T-helper 1 cell treated with Interleukin-12 subunit alpha and Interleukin-12 subunit beta and Interleukin-4 antibody, amounts not matched to agents 30 μg/mL and 1 μg/mL, for 36 hours (primary cell): Measurements from ENCODE around the gene DHX9.

Experiments used
- H3K27ac Mint-ChIP-seq: one replicate; pipeline ENCODE4 v1.8.0; 2021; ENCODE audit warnings: mild to moderate bottlenecking, mixed read lengths
- H3K27me3 Mint-ChIP-seq: one replicate; pipeline ENCODE4 v1.8.0; 2021; ENCODE audit warnings: low read depth, mixed read lengths
- H3K36me3 Mint-ChIP-seq: one replicate; pipeline ENCODE4 v1.8.0; 2021; ENCODE audit warnings: low read depth, mixed read lengths
- H3K4me1 Mint-ChIP-seq: one replicate; pipeline ENCODE4 v1.8.0; 2021; ENCODE audit warnings: low read depth, mixed read lengths
- H3K4me3 Mint-ChIP-seq: one replicate; pipeline ENCODE4 v1.8.0; 2021; ENCODE audit warnings: mild to moderate bottlenecking, moderate library complexity, mixed read lengths
- H3K9me3 Mint-ChIP-seq: one replicate; pipeline ENCODE4 v1.8.0; 2021; ENCODE audit warnings: mixed read lengths

DHX9 gene

DNA sequence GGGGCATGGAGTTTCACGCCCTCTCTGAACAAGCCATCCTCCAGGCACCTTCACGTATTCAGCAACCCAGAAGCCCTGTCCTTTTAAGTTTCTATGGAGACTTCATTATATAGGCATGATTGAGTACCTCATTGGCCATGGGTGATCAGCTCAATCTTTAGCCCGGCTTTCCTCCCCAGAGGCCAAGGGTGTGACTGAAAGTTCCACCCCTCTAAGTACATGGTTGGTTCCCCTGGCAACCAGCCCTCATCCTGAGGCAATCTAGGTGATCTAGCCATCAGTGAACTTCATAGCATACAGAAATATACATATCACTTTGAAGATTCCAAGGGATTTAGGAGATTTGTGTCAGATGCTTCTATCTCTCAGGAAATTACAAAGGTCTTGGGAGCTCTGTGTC lies 21.3 kb upstream of the DHX9 start:
- no peaks in the 10 kb centered on the region for H3K9me3 Mint-ChIP-seq
- H3K4me1 Mint-ChIP-seq, result no peaks in the 10 kb centered on the region
- H3K27ac Mint-ChIP-seq, result no peak overlapping the region
- no peak overlapping the region for H3K4me3 Mint-ChIP-seq
- no peaks in the 10 kb centered on the region for H3K27me3 Mint-ChIP-seq
- no peaks in the 10 kb centered on the region for H3K36me3 Mint-ChIP-seq

GRCh38 chr1:182823220-182823619 lies 15.9 kb upstream of the DHX9 start:
- Mint-ChIP-seq H3K36me3 (no peaks in the 10 kb centered on the region), H3K9me3 (no peaks in the 10 kb centered on the region), H3K4me1 (no peaks in the 10 kb centered on the region), H3K27me3 (no peaks in the 10 kb centered on the region), H3K4me3 (no peak overlapping the region), H3K27ac (no peak overlapping the region)

- Mint-ChIP-seq H3K4me1 (peaks cover 5% of the 10 kb centered on the region), H3K4me3 (no peak overlapping the region), H3K36me3 (no peaks in the 10 kb centered on the region), H3K27ac (no peak overlapping the region), H3K27me3 (no peaks in the 10 kb centered on the region), H3K9me3 (no peaks in the 10 kb centered on the region)
These were observed 12.3 kb upstream of the DHX9 start for GRCh38 chr1:182826892-182827291.

DNA sequence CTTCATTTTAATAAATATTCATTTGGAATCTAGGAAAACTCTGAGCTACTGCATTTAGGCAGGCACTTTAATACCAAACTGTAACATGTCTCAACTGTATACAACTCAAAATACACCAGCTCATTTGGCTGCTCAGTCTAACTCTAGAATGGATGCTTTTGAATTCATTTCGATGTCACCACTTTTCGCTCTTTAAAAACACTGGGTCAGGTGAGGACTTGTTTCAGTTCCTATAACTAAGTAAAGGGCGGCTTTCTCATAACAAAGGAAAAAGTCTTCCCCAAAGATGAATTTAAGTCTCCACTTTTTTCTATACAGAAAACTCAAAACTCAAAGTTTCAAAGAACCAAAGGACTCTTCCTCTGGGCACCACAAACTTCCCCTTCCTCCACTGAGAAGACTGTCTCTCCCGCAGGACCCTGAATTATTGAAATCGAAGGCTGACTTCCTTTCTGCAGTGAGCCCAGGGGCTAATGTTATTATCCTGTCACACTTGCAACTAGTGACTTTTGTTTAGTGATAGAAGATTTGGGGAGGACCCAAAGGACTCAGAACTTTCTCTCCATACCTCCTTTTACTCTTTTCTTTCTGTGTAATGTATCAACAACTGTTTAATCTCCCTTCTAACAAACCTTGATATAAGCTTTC lies 9.7 kb upstream of the DHX9 start:
- Mint-ChIP-seq H3K4me1 (peaks cover 5% of the 10 kb centered on the region), H3K27me3 (peaks cover 5% of the 10 kb centered on the region), H3K27ac (no peak overlapping the region), H3K9me3 (no peaks in the 10 kb centered on the region), H3K4me3 (no peak overlapping the region), H3K36me3 (no peaks in the 10 kb centered on the region)

DNA sequence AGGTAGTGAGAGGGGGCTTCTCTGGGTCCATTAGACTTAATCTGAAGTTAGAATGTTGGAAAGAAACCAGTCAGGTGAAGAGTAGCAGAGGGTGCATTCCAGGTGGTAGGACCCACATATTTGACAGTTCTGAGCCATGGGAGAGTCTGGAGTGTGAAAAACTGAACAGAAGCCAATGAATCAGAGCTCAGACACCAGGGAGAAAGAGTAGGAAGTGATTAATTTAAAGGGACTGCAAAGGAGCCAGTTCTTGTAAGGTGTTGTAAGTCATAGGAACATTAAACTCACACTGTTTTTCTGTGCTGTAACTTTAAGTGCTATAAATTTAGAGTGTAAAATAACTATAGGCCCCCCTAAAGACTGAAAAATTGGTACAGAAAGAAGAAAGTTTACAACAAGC lies 5.9 kb upstream of the DHX9 start:
- Mint-ChIP-seq H3K4me3 (no peak overlapping the region), H3K27me3 (peaks cover 7% of the 10 kb centered on the region), H3K4me1 (peaks cover 5% of the 10 kb centered on the region), H3K9me3 (no peaks in the 10 kb centered on the region), H3K27ac (no peak overlapping the region), H3K36me3 (no peaks in the 10 kb centered on the region)

DNA sequence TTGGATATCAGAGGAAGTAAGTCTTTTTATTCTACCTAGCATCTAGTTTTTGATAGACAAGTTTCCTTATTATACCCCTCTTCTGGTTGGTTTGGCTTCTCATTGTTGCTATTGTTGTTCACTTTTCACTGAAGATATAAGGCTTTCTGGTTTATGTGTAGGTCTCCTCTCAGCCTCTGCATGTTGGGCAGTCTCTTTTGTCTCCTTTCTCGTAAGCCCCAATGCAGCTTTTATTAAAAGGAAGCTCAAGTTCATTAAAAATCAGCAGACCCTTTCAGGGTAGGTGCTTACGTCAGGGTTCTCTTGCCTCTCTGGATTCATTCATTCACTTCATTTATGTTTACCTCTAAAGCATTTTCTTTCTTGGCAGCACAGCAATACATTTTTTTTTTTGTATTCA lies 4.8 kb upstream of the DHX9 start:
- H3K36me3 Mint-ChIP-seq, result no peaks in the 10 kb centered on the region
- H3K9me3 Mint-ChIP-seq, result no peaks in the 10 kb centered on the region
- peaks cover 7% of the 10 kb centered on the region for H3K27me3 Mint-ChIP-seq
- no peak overlapping the region for H3K4me3 Mint-ChIP-seq
- peaks cover 9% of the 10 kb centered on the region for H3K4me1 Mint-ChIP-seq
- no peak overlapping the region for H3K27ac Mint-ChIP-seq

GRCh38 chr1:182835806-182836205 lies 3.3 kb upstream of the DHX9 start:
- Mint-ChIP-seq H3K27me3 (peaks cover 7% of the 10 kb centered on the region), H3K27ac (no peak overlapping the region), H3K36me3 (peaks cover 9% of the 10 kb centered on the region), H3K4me3 (no peak overlapping the region), H3K9me3 (no peaks in the 10 kb centered on the region), H3K4me1 (peaks cover 12% of the 10 kb centered on the region)

DNA sequence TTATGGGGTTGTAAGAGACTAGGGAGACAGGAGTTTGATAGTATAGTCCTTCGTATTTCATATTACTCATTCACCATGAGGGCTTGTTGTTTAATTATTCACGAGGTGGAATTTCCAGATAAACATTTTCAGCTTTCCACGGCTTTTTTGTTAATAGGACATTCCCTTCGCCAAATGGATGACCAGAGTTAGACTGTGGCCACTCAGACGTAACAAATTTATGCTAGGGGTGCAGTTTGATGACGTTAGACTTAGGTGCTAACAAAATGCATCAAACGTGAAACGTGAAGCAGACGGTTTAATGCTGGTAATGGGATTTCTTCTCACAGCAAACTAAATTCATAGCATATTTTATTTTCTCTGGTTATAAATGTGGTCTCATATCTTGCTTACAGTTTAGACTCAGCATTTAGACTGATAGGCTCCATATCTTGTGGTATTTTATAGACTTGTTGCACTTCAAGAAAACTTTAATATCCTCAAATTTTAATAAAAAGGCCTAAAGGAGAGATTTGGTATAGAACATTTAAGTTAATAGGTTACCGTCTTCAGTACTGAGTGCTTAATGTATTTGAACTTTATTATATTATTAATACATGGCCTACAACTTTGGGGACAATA lies 2.3 kb downstream of the DHX9 start:
- peak overlapping the region; percentile 8 for H3K27ac Mint-ChIP-seq
- H3K4me1 Mint-ChIP-seq, result peaks cover 53% of the 10 kb centered on the region
- no peaks in the 10 kb centered on the region for H3K9me3 Mint-ChIP-seq
- peaks cover 44% of the 10 kb centered on the region for H3K36me3 Mint-ChIP-seq
- no peaks in the 10 kb centered on the region for H3K27me3 Mint-ChIP-seq
- peak overlapping the region; percentile 91 for H3K4me3 Mint-ChIP-seq

- Mint-ChIP-seq H3K27ac (no peak overlapping the region), H3K4me1 (peaks cover 60% of the 10 kb centered on the region)
These were observed 3.1 kb downstream of the DHX9 start for GRCh38 chr1:182842265-182842664.

GRCh38 chr1:182845379-182845778 lies 6.2 kb downstream of the DHX9 start:
- H3K4me1 Mint-ChIP-seq, result peaks cover 74% of the 10 kb centered on the region
- no peaks in the 10 kb centered on the region for H3K9me3 Mint-ChIP-seq
- no peak overlapping the region for H3K4me3 Mint-ChIP-seq
- H3K27me3 Mint-ChIP-seq, result no peaks in the 10 kb centered on the region
- peak overlapping the region; percentile 55 for H3K27ac Mint-ChIP-seq
- peaks cover 73% of the 10 kb centered on the region for H3K36me3 Mint-ChIP-seq

More at GRCh38 chr1:182842265-182842664, 3.1 kb downstream of the DHX9 start:
- Mint-ChIP-seq H3K9me3 (no peaks in the 10 kb centered on the region), H3K36me3 (peaks cover 52% of the 10 kb centered on the region), H3K4me3 (peak overlapping the region; percentile 42), H3K27me3 (no peaks in the 10 kb centered on the region)

- no peaks in the 10 kb centered on the region for H3K9me3 Mint-ChIP-seq
- H3K4me3 Mint-ChIP-seq, result no peak overlapping the region
- peaks cover 72% of the 10 kb centered on the region for H3K36me3 Mint-ChIP-seq
- no peaks in the 10 kb centered on the region for H3K27me3 Mint-ChIP-seq
- peaks cover 71% of the 10 kb centered on the region for H3K4me1 Mint-ChIP-seq
- H3K27ac Mint-ChIP-seq, result no peak overlapping the region
These were observed 6.7 kb downstream of the DHX9 start for GRCh38 chr1:182845894-182846293.

- Mint-ChIP-seq H3K4me3 (no peak overlapping the region), H3K36me3 (peaks cover 70% of the 10 kb centered on the region), H3K9me3 (no peaks in the 10 kb centered on the region), H3K27ac (no peak overlapping the region), H3K4me1 (peaks cover 63% of the 10 kb centered on the region), H3K27me3 (no peaks in the 10 kb centered on the region)
These were observed 8.0 kb downstream of the DHX9 start for GRCh38 chr1:182847105-182847504.

DNA sequence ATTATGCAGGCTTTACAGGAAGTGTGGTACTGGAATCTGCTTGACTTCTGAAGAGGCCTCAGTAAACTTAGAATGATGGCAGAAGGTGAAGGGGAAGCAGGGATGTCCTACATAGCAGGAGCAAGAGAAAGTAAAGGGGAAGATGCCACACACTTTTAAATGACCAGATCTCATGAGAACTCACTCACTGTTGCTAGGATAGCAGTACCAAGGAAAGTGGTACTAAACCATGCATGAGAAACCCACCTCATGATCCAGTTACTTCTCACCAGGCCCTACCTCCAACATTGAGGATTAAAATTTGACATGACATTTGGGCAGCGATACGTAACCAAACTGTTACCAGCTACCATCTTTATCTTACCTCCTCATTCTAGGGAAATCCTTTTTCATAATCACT lies 9.6 kb downstream of the DHX9 start:
- H3K27ac Mint-ChIP-seq, result no peak overlapping the region
- H3K4me1 Mint-ChIP-seq, result peaks cover 52% of the 10 kb centered on the region
- H3K27me3 Mint-ChIP-seq, result no peaks in the 10 kb centered on the region
- no peaks in the 10 kb centered on the region for H3K9me3 Mint-ChIP-seq
- H3K4me3 Mint-ChIP-seq, result no peak overlapping the region
- peaks cover 72% of the 10 kb centered on the region for H3K36me3 Mint-ChIP-seq

DNA sequence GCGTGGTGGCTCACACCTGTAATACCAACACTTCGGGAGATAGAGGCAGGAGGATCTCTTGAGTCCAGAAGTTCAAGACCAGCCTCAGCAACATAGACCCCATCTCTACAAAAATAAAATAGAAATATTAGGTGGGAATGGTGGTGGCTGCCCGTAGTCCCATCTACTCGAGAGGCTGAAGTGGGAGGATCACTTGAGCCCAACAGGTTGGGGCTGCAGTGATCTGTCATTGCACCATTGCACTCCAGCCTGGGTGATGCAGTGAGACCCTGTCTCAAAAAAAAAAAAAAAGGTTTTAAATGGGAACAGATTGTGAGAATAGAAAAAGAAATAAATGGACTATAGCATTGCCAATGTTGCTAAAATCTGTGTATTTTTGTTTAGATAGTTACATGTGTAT lies 11.2 kb downstream of the DHX9 start:
- no peaks in the 10 kb centered on the region for H3K27me3 Mint-ChIP-seq
- H3K4me1 Mint-ChIP-seq, result peaks cover 40% of the 10 kb centered on the region
- no peak overlapping the region for H3K4me3 Mint-ChIP-seq
- H3K36me3 Mint-ChIP-seq, result peaks cover 63% of the 10 kb centered on the region
- no peak overlapping the region for H3K27ac Mint-ChIP-seq
- no peaks in the 10 kb centered on the region for H3K9me3 Mint-ChIP-seq

- no peaks in the 10 kb centered on the region for H3K9me3 Mint-ChIP-seq
- H3K27ac Mint-ChIP-seq, result no peak overlapping the region
- H3K36me3 Mint-ChIP-seq, result peaks cover 62% of the 10 kb centered on the region
- no peaks in the 10 kb centered on the region for H3K27me3 Mint-ChIP-seq
- H3K4me1 Mint-ChIP-seq, result peaks cover 31% of the 10 kb centered on the region
- no peak overlapping the region for H3K4me3 Mint-ChIP-seq
These were observed 12.7 kb downstream of the DHX9 start for GRCh38 chr1:182851825-182852224.
